ELR (cell line): ENCODE data around the gene TMPRSS2.
A peak's percentile ranks its signal among the peaks of the same experiment; 100 is the strongest.
"Not testable (repeated sequence)": the region's sequence is repeated elsewhere in the genome, so short reads cannot be mapped to it uniquely, and the experiment has no call there.

Source experiments
- DNase-seq: peaks from one replicate; pipeline ENCODE4 v3.0.0-alpha.2; 2015; ENCODE audit warnings: low read depth

TMPRSS2 gene

GRCh38 chr21:41426676-41427404 is 81.1 kb downstream of the TMPRSS2 start:
- DNase-seq: no peak

GRCh38 chr21:41425954-41426675 is 81.8 kb downstream of the TMPRSS2 start, which contains the start of gene MX1:
MX1 (plus strand) TSS chr21:41426239; CDS start chr21:41432071, 5,832 bp downstream.
- peak; percentile 60 for DNase-seq

- no peak for DNase-seq
These were observed 82.4 kb downstream of the TMPRSS2 start for GRCh38 chr21:41425588-41425953.

- DNase-seq: not testable (repeated sequence)
These were observed 84.7 kb downstream of the TMPRSS2 start for GRCh38 chr21:41423305-41423636.

- DNase-seq: no peak
These were observed 85.2 kb downstream of the TMPRSS2 start for GRCh38 chr21:41422546-41423304.

GRCh38 chr21:41420998-41421397 is 87.0 kb downstream of the TMPRSS2 start:
- DNase-seq: not testable (repeated sequence)

GRCh38 chr21:41419921-41420862 is 87.8 kb downstream of the TMPRSS2 start:
- peak; percentile 89 for DNase-seq

GRCh38 chr21:41418956-41419680 is 88.8 kb downstream of the TMPRSS2 start:
- no peak for DNase-seq

DNA sequence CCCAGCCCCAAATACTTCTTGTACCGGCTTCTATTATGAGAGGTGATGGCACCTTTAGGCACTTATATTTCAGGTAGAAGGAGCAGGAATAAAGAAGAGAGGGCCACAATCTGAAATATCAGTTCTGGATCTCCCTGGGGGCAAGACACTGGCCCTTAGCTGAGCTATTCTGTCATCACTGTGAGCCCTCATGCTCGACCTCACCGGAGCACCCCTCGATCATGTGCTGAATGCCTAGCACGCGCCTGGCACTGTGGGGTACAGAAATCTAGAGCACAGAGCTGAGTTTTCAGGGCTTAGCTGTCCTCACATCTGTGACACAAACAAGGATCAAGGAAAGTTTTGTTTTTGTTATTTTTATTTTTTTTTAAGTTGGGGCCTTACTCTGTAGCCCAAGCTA is 89.6 kb downstream of the TMPRSS2 start:
- DNase-seq: no peak

GRCh38 chr21:41417505-41417904 is 90.5 kb downstream of the TMPRSS2 start:
- not testable (repeated sequence) for DNase-seq
